Measurements from ENCODE around the gene TRIM50.
"Not testable (repeated sequence)": the region's sequence is repeated elsewhere in the genome, so short reads cannot be mapped to it uniquely, and the experiment has no call there.

The TRIM50 gene

GRCh38 chr7:73311421-73311820 lies 16.5 kb downstream of the TRIM50 start:
- not testable (repeated sequence) for DNase-seq

DNA sequence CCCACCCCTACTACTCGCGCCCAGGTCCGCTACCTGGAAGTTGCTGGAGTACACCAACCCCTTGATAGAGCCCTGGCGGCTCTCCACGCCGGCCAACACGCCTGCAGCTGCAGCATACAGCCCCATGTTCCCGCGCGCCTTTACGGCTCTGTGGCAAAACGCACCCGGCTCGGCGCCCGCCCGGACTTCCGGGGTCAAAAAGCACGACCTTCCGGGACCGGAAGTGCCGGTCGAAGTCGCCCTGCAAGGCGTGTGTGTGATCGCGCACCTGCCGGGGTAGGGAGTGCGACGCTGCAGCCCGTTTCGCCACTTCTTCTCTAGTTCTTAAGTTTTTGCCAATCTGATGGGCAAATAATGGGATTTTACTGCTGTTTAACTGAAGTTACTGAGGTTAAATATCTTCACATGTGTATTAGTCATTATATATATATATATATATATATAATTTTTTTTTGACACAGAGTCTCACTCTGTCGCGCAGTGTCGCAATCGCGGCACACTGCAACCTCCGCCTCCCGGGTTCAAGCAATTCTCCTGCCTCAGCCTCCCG lies 19.1 kb downstream of the TRIM50 start, which contains the start of gene NSUN5:
NSUN5 (minus strand) TSS at position 162 of the 550 bp plus-strand sequence; CDS start at position 126, 36 bp downstream.
- peak; percentile 83 for DNase-seq

DNA sequence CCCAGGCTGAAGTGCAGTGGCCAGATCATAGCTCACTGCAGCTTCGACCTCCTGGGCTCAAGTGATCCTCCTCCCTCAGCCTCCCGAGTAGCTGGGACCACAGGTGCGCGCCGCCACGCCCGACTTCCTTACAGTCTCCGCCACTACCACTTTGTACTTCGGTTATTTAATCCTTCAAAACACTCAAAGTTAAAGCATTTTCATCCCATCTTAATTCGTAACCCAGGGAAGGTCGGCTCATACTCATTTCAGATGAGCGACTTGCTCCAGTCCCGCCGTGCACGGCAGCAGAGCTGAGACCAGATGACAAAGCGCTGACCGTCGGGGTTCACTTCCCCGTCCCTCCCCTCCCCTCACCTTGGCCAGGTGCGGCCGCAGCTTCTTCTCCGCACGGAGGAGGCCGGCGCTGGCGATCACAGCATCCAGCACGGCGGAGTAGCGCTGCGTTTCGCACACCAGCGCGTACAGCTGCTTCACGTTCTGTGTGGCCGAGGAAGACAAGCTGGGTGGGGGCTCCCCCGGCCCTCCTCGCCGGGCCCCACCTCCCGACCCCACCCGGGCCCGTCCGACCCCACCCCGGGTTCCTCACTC lies 19.7 kb downstream of the TRIM50 start:
- no peak for DNase-seq

- no peak for DNase-seq
Observed at GRCh38 chr7:73307436-73307835, 20.4 kb downstream of the TRIM50 start.

- not testable (repeated sequence) for DNase-seq
Observed at GRCh38 chr7:73304612-73305387, 23.1 kb downstream of the TRIM50 start.

- no peak for DNase-seq
Observed at GRCh38 chr7:73304071-73304470, 23.8 kb downstream of the TRIM50 start.

DNA sequence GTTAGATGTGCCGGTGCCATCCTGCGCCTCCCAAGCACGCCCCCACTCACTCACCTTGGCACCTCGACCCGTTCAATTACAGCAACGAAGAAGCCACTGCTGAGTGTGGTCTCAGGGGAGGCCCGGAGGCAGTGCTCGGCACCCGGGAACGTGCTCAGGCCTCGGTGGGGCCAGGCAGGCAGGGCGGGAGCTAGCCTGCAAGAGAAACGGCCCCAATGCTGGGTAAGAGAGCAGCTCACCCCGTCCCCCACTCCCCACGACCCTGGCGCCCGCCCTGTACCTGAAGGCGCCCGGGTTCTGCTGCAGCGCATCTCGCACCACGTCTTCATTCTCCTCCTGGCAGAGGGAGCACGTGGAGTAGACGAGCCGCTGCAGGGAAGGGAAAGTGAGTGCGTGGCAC lies 24.3 kb downstream of the TRIM50 start:
- no peak for DNase-seq

- DNase-seq = not testable (repeated sequence)
Observed at GRCh38 chr7:73302846-73303245, 25.0 kb downstream of the TRIM50 start.

DNA sequence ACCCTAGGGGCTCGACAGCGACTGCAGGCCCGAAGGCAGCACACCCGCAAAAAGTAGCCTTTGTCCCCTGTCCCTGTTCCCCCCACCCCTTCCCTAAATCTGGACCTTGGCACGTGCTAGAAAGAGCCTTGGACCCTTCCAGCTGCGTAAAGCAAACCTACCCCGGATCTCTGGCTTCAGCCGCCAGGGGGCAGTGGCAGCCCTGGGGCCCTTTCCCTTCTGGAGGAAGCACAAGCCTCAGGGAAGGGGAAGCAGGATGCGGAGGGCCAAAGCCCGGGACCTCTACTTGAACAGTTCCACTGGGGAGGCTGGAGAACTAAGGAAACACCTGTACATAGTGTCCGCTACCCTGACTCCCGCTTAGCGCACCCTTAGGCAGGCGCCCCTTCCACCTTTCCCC lies 26.8 kb downstream of the TRIM50 start:
- DNase-seq = not testable (repeated sequence)

GRCh38 chr7:73299812-73300211 lies 28.1 kb downstream of the TRIM50 start:
- DNase-seq = not testable (repeated sequence)

- DNase-seq = not testable (repeated sequence)
Observed at GRCh38 chr7:73297706-73298105, 30.2 kb downstream of the TRIM50 start.

GRCh38 chr7:73297235-73297634 lies 30.6 kb downstream of the TRIM50 start:
- not testable (repeated sequence) for DNase-seq

- DNase-seq = not testable (repeated sequence)
Observed at GRCh38 chr7:73277210-73277609, 50.7 kb downstream of the TRIM50 start.

DNA sequence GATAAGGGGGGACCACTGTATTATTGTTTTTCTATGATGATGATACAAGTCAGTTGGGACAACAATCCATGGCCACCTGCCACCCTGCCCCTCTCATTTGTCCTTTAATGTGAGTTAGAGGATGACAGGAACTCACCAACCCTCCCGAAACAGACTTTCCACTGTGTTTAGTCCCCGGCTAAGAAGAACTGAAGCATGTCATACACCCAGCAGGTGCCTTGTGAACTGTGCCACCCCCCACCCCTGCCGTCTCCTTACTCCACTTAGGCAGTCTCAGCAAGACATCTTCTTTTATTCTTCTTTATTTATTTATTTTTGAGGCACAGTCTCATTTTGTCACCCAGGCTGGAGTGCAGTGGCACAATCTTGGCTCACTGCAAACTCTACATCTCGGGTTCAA lies 60.1 kb downstream of the TRIM50 start:
- not testable (repeated sequence) for DNase-seq

DNA sequence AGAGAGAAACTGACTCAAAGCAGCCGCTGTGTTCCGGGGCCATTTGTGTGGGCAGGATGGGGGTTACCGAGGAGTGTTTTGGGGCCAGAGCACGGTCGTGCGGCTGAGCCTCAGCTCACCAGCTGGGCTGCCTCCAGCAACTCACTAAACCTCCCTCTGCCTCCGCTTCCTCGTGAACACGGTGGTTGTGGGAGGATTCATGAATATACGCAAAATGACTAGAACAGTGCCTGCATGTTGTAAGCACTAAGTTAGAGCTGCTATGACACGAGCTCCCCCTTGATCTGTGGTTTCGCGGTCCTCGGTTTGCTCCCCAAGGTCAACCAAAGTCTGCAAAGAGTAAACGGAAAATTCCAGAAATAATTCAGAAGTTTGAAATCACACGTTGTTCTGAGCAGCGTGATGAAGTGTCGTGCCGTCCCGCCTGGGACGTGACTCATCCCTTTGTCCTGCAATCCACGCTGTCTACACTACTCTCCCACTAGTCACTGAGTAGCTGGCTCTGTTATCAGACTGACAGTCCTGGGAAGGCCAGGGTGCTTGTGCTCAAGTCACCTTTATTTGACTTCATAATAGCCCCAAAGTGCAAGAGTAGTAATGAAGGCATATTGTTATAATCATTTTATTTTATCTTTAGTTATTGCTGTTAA lies 61.0 kb downstream of the TRIM50 start:
- DNase-seq = not testable (repeated sequence)
